SIG-M5 (cell line): ENCODE measurements around the gene ENOX1.
"Not testable (repeated sequence)": the region's sequence is repeated elsewhere in the genome, so short reads cannot be mapped to it uniquely, and the experiment has no call there.

Experiments used
- DNase-seq: peaks from one replicate; lab custom pipeline; 2025; lab: John Stamatoyannopoulos, UW

Gene ENOX1

DNA sequence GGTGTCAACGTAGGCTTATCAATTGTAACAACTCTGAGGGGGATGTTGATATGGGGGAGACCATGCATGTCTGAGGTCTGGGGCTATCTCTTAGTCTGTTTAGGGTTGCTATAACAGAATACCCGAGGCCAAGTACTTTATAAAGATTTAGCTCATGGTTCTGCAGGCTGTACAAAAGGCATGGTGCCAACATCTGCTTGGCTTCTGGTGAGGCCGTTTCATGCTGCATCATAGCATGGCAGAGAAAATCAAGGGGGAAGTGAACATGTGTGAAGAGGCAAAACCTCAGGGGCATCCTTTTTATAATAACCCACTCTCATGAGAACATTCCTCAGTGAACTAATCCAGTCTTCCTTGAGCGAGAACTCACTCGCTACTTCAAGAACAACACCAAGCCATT lies 353.8 kb downstream of the ENOX1 start:
- DNase-seq, result no peak

DNA sequence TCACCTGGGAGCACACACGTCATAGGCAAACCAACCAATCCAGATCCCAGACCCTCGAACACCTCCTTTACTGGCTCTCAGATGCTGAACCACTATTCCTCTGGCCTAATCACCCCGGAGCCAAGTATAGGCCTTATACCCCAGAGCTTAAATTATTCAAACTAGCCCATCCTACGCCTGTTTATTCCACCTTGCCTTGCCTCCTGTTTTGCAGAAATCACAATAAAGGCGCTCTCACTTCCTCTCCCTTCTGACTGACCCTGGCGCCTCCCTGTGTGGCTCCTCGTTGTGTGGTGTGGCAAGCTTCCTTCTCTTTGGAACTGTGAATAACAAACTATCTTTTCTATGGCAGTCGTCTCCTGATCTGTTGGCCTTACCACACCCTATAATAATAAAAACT lies 354.9 kb downstream of the ENOX1 start:
- DNase-seq, result no peak

DNA sequence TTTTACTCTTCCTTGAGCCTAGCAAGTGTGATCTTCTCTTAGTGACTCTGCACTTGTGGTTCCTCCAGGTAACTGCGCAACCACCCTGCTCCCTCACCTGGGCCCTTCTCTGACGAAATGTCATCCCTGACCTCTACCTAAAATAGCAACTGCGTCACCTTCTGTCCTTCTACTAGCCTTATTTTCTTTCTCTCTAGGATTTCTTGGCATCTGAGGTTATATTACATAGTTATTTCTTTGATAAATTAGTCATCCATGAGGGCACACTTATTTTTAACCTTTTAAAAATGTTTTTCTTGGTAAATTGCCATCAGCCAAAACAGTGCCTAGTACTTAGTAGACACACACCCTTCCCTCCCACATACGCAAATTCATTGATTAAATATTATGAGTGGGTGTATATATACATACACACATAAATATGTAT lies 355.5 kb downstream of the ENOX1 start:
- no peak for DNase-seq

DNA sequence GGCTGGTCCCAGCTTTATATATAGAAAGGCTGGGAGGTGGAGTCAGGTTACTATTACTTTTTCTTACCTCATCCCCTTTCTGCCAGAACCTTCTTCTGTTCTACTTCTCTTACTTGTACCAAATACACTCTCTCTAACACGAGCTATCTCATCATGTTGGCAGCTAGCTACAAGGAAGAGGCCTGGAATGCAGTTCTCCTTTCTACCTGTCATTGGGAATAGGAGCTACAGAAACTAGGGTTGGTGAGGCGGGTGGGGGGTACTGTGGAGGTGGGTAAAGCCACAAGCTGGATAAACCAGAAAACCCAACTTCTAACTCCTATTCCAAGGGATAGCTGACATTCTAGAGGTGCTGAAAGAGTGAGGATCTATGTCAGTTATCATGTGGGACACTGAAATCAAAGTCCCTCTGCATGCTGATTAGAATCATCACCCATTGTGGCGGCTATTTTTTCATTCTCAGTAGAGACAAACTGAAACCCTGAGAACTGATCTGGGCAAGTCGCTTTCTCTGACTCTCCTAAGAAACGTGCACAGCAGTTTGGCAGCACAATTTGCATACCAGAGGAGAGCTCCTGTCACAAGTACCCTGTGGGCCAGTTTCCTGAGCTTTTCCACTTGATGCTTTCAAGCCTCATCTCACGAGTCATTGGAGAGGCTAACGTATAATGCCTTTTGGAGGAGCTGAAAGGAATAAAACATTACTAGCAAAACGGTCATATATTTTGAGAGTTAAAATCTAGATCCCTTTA lies 358.1 kb downstream of the ENOX1 start:
- no peak for DNase-seq

DNA sequence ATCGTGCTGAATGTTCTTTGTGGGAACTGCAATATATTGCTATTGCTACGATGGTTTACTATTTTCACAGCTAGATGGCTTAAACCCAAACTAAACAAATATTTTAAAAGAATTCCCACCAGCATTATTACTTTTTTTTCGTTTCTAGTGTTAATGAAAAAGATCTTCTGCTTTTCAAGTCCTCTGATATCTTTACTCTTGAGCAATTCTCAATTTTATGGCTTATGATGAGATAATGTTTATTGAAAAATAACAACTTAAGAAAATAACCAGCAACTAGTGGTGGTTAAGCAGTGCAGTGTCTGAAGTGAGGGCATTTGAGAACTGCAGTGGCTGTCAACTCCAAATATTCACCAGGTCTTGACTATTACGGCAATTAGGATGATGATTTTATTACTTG lies 360.4 kb downstream of the ENOX1 start:
- DNase-seq, result no peak

DNA sequence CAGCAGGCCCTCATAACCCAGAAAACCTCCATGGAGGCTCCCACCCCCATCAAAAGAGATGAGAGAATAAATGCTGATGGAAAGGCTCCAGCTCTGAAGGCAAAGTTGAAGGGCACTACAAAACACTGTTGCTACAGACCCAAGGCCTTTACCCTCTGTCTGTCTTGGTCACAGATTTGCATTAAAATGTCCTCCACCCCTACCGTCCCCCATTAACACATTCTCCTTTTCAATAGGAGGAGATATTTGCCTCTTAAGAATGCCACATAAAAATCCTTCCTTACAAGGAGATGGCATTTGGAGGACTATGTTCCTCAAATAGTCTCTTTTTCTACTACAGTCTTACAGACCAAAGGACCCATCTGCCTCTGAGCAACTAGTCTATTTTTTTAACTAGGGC lies 361.5 kb downstream of the ENOX1 start:
- DNase-seq, result no peak

DNA sequence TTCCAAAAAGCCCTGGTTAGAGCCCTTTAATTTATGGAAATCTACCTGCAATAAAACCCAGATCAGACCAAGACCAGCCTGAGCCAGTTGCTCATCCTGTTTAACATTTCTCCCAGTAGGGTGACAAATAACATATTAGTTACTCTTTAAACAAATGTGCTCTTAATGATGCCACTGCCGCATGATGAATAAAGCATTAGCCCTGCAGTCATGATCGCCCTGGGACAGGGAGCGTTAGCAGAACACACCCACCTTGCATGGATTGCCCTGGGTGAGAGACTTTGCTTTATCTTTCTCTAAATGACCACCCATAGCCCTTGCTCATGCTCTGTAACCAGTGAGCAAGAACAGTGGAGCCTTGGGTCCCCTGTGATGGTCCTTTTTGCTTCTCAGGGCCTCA lies 362.4 kb downstream of the ENOX1 start:
- no peak for DNase-seq

DNA sequence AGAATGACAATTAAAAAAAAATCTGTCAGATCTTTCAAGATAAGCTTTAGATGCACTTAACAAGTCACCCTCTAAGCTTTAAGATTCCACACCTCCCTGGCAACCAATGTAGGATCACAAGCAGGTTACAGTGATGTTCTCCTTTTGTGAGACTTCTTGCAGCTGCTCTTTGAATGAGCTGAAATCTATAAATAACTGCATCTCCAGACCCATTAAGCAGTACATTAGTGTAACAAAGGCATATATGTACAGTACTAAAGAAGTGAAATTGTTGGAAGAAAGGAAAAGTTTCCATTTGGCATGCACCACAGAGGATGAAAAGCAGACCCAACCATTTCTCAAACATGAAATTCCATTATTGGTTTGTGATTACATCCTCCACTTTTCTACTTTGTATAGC lies 364.7 kb downstream of the ENOX1 start:
- no peak for DNase-seq

DNA sequence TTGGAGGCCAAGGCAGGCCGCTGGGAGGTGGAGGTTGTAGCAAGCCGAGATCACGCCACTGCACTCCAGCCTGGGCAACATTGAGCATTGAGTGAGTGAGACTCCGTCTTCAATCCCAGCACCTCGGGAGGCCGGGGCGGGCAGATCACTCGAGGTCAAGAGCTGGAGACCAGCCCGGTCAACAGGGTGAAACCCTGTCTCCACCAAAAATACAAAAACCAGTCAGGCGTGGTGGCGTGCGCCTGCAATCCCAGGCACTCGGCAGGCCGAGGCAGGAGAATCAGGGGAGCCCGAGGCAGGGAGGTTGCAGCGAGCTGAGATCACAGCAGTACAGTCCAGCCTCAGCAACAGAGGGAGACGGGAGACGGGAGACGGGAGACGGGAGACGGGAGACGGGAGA lies 369.9 kb downstream of the ENOX1 start:
- DNase-seq, result not testable (repeated sequence)

DNA sequence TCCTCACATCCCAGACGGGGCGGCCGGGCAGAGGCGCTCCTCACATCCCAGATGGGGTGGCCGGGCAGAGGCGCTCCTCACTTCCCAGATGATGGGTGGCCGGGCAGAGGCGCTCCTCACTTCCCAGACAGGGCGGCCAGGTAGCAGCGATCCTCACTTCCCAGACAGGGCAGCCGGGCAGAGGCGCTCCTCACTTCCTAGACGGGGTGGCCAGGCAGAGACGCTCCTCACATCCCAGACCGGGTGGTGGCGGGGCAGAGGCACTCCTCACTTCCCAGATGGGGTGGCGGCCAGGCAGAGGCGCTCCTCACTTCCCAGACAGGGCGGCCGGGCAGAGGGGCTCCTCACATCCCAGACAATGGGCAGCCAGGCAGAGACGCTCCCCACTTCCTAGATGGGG lies 370.4 kb downstream of the ENOX1 start:
- not testable (repeated sequence) for DNase-seq

DNA sequence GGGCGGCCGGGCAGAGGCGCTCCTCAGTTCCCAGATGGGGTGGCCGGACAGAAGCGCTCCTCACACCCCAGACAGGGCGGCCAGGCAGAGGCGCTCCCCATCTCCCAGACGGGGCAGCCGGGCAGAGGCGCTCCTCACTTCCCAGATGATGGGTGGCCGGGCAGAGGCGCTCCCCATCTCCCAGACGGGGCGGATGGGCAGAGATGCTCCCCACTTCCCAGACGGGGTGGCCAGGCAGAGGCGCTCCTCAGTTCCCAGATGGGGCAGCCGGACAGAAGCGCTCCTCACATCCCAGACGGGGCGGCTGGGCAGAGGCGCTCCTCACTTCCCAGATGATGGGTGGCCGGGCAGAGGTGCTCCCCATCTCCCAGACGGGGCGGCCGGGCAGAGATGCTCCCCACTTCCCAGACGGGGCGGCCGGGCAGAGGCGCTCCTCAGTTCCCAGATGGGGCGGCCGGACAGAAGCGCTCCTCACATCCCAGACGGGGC lies 370.8 kb downstream of the ENOX1 start:
- DNase-seq, result not testable (repeated sequence)

DNA sequence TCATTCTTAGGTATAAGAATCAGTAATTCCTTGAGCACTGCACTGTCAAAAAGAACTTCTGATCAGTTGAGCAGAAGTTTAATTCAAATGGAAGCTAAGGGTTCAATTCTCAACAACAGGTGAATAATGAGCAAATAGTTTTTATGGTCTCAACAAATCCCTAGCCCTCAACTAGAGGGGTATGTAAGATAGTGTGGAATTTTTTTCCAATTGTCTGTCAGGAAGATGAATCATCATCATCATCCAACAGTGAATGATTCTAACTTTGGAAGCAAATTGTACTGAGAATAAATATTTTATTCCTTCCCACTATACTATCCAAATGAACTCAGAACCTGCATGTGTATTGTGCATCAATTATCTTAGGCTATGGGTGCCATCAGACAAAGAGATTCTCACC lies 372.7 kb downstream of the ENOX1 start:
- no peak for DNase-seq

DNA sequence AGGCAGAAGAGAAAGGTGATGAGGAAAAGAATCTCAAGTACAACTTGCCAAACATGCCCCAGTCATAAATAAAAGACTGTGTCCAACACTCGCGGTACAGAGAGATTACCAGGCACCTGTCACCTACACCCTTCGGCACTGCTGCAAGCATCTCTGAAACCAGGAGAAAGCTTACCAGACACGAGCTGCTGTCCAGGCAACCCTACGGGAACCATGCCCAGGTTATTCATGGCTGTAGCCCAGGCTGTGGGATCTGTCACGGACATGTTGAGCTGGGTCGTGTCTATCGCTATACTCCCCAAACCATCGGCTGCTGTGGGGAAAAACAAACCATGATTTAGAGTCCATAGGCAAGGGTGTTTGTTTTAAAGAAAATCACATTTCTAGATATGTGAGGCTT lies 375.0 kb downstream of the ENOX1 start:
- no peak for DNase-seq

DNA sequence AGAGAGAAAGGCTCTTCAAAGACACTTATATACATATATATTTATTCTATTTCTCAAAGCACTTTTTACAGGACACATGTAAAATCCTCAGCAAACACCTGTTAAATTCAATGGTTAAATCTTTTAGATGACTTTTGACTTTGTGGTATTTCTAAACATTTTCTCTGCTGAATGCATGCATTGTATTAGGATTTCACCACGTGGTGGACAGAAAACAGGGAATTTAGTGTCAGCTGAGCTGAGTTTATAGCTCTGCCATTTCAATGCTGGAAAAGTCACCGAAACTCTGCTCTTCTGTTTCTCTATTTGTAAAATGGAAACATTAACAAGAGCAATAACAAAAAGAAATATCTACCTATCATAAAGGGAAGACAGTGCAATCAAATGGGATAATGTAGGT lies 375.6 kb downstream of the ENOX1 start:
- no peak for DNase-seq

DNA sequence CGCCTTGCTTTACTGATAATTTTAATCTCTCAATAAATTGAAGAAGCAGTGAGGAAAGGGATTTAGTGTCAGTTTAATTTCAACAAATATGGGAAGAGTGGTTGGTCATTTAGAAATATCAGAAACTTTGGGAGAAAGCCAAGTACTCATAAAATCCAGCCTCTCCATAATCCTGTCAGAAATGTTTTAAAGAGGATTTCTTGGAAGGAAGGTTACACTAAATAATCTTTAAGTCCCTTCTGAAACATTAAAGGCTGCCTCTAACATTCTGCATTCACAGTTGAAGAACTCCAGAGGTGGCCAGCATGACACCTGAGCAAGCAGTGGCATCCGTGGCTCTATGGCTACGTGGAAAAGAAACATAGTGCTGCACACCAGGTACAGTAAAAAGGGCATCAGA lies 378.5 kb downstream of the ENOX1 start:
- no peak for DNase-seq

DNA sequence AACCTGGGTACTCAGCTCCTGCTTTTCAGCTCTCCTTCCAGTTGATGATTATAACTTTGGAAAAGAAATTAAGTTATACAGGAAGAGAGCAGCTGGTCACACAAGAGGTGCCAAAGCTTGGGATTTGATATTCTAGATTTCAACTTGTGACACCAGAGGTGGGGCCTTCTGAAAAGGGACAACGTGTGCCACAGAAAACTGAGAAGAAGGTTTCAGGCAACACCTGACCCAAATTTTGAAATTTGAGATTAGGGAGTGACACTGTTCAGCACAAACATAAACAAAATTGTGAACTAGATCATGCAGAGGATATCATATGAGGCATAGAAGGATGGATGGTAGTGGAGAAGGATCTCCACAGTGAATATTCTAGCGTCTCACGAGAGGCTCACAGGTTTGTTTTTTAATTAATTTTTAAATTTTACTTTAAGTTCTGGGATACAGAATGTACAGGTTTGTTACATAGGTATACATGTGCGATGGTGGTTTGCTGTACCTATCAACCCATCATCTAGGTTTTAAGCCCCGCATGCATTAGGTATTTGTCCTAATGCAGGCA lies 379.7 kb downstream of the ENOX1 start:
- no peak for DNase-seq

DNA sequence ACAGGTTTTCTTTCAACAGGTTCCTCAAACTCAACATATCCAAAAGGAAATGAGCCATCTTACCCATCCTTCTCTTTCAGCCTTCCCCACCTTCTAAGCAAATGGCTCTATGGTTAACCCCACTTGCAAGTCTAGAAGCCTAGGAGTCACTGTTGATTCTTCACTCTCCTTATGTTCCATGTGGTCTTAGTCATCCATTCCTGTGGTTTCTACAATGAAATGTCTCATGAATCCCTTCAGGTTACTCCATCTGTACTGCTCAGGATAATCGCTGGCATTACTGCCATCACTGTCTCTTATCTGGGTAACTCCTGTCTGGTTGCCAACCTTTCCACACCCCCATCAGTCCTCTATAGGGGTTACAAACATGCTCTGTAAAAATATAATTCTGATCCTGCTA lies 381.3 kb downstream of the ENOX1 start:
- no peak for DNase-seq

DNA sequence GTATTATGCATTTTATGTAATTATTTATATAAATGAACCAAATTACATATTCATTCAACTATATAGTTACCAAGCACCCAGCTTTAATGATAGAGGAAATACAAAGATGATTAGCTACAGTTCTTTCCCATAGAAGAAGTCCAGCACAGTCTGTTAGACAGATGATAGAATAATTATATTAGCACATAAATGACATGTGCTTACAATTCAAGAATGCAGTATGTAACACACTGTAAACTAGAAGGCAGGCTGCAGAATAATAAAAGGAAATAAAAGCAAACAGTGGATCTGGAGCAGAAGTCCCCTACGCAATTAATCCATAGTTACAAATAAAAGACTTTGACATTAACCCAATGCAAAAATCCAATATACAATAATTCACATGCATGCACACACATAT lies 384.4 kb downstream of the ENOX1 start:
- DNase-seq, result no peak

DNA sequence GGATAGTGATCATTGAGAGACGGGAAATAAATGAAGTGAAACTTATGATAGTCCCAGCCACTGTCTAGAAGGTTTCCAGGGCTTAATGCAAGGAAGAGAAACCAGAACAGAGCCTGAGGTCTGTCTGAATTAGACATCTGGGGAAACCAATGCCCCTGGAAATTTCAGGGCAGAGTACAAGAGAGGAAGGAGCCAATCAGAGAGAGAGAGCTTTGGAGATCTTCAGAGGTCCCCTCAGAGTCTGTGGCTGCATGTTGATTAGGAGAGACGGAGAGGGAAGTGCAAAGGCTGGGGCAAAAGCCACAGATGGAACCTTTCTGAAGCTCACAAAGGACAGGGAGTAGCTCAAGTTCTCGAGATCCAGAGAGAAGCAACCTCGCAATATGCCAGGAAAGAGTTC lies 385.4 kb downstream of the ENOX1 start:
- no peak for DNase-seq

DNA sequence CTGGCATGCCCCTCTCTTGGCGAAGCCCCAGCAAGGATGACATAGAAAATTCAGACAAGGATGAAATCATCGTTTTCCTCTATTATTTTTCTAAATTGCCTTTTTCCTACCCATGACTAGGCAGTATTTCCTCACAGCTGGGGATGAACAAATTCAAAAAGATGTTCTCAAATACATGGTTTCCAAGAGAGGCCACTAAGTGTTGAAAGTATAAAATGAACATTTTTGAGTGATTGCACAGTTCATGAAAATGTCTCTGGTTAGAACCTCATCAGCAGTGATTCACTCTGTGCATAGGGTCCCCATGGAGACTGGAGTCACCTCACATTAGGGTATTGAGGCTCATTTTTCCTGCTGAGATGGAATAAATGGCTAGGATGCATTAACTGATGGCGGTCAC lies 389.7 kb downstream of the ENOX1 start:
- no peak for DNase-seq

DNA sequence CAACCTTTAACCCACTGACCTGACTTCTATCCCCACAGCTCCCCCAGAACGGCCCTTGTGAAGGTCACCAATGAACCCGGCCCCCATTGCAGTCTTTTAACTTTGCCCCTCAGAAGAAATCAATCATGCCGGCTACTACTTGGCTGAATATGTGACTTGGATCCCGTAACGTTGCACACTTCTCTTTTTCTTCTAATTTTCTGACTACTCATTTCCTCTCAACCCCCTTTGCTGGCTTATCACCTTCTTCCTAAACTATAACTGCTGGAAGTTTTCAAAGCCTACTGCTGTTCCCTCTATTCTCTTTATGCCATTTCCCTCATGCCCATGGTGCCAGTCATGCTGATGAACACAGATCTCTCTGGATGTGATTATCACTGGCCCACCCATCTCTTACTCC lies 395.7 kb downstream of the ENOX1 start:
- DNase-seq, result no peak

DNA sequence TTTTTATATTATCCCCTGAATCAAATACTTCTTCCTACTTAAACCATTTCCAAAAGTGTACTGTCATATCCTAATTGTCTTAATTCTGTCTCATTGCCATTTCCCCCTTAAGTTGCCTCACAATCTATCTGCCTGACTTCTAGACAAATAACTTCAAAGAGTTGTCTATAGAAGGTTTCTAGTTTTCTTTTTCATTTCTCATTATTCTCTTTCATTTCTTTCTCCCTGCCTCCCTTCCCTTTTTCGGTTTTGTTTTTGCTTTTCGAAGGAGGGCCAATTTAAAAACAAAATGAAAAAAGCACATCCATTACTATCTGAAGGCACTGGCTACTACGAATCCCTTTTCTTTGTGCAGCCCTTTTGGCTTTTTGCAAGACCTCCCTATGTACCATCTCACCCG lies 396.2 kb downstream of the ENOX1 start:
- no peak for DNase-seq

DNA sequence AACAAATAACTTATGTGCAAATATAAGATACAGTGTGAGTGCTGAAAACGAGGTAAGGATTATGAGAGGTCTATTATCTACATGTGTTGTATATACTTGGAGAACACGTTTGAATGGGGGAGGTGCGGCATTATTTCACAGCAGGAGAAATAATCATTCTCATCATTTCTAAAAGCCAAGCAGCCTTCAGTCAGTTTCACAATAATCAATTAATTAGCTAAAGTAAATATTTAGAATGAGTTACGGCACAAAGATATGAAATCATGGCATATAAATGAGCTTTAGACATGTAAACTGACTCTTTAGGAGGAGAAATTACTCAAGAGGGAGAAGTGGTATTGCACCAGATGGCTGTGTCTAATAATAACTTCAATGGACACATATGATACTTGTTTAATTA lies 396.8 kb downstream of the ENOX1 start:
- DNase-seq, result no peak

DNA sequence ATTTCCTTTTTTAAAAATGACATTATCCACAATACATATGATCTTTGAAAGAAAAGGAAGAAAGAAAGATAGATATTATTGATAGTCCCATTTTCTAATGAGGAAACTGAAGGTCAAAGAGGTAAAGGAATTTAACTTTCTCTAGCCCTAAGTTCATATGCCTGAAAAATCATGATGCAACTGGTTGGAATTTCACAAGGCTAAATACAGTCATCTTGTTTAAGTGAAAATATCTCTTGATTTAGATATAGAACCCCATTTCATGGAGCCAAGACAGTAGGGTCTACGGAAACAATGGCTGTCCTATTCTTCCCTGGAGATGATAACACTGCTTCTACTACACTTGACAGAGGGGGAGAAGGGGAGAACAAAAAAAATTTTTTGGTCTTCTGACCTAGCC lies 397.2 kb downstream of the ENOX1 start:
- no peak for DNase-seq
